K562 (cell line): ENCODE results near the gene DUSP3. TPM values are rescaled to one million over a fixed set of nuclear protein-coding genes. Genes with fewer than 3 reads are reported as not detected.

Experiments
- DPF2 ChIP-seq: fragments of 450-650 bp; IDR thresholded peaks from 2 replicates; pipeline ENCODE4 v1.6.1; 2016
- HMGXB4 ChIP-seq: sonication (generic); formaldehyde crosslinking; IDR thresholded peaks from 2 replicates; pipeline ENCODE4 v1.8.1; 2023; ENCODE audit warnings: mild to moderate bottlenecking, missing genetic modification reagents
- JUND ChIP-seq, 2 experiments: IDR thresholded peaks; 2 replicates in 1 of 2; 3 replicates in 1 of 2; pipeline ENCODE4 v1.6.1; 2011; ENCODE audit warnings: borderline replicate concordance in 2 of 2, low read depth in 2 of 2, low read length in 2 of 2, improper control_type of control experiment in 1 of 2, missing biosample characterization in 1 of 2, missing genetic modification characterization in 1 of 2, missing genetic modification reagents in 1 of 2
- POLR2A ChIP-seq: fragments of 450-650 bp; conservative IDR thresholded peaks from 2 replicates; pipeline ENCODE4 v1.6.1; 2016
- POLR2G ChIP-seq: fragments of 200-400 bp; formaldehyde crosslinking; IDR thresholded peaks from 2 replicates; pipeline ENCODE4 v1.6.1; 2017; ENCODE audit warnings: low read depth, mild to moderate bottlenecking, antibody characterized with exemption, low read length, moderate library complexity
- RB1 ChIP-seq: fragments of 450-650 bp; IDR thresholded peaks from 2 replicates; pipeline ENCODE4 v1.6.1; 2017; ENCODE audit warnings: low read depth, mild to moderate bottlenecking
- SP1 ChIP-seq: sonication (generic); formaldehyde crosslinking; IDR thresholded peaks from 2 replicates; pipeline ENCODE4 v1.8.1; 2022; ENCODE audit warnings: mild to moderate bottlenecking, missing genetic modification reagents
- TAF1 ChIP-seq: IDR thresholded peaks from 2 replicates; pipeline ENCODE4 v1.6.1; 2011; ENCODE audit warnings: mild to moderate bottlenecking, low read length, moderate library complexity; ENCODE audit not compliant: insufficient read depth, control insufficient read depth, severe bottlenecking; ENCODE audit errors: extremely low read depth
- ZNF717 ChIP-seq: fragments of 250-450 bp; sonication (Bioruptor Pico); IDR thresholded peaks from 2 replicates; pipeline ENCODE4 v1.5.0; 2021
- polyA plus RNA-seq, 8 experiments: library from polyadenylated mRNA; depleted of rRNA in 4 of 8; stranded (reverse) in 5 of 8; unstranded in 3 of 8; fragments of >200 nt; fragmentation: Nextera tagmentation in 2 of 8; fragmentation: Illumina TruSeq in 1 of 8; extraction: Ambion mirVana in 2 of 8; extraction: Trizol in 1 of 8; gene quantifications; 2 replicates each; pipeline versions ENCODE4 v1.2.1 to v1.2.3, GENCODE V29; 2011 to 2014; ENCODE audit warnings: inconsistent platforms in 1 of 8, missing spikeins in 1 of 8
- total RNA-seq, 7 experiments: library from RNA; depleted of rRNA in 6 of 7; stranded (reverse); fragments of >200 nt in 6 of 7; fragmentation: Illumina TruSeq in 2 of 7; extraction: Trizol in 2 of 7; gene quantifications; 2 replicates each; pipeline versions ENCODE4 v1.2.1 to v1.2.3, GENCODE V29; 2011 to 2021; ENCODE audit warnings: low replicate concordance in 1 of 7
- TF ChIP-seq, protein P1 (sequence below): fragments of 450-650 bp; IDR thresholded peaks from 2 replicates; pipeline ENCODE4 v1.6.1; 2016; ENCODE audit warnings: mild to moderate bottlenecking, moderate library complexity
- TF ChIP-seq, protein P2 (sequence below): fragments of 150-350 bp; conservative IDR thresholded peaks from 2 replicates; pipeline ENCODE4 v1.6.1; 2014; ENCODE audit warnings: low read length

Gene DUSP3
- total and polyA plus RNA-seq, 9 of the 15 experiments (the other 6 are each of a cell fraction or from before 2014, with no cell fraction given) = 4.1 to 19.8 (median 12.3) TPM

DNA sequence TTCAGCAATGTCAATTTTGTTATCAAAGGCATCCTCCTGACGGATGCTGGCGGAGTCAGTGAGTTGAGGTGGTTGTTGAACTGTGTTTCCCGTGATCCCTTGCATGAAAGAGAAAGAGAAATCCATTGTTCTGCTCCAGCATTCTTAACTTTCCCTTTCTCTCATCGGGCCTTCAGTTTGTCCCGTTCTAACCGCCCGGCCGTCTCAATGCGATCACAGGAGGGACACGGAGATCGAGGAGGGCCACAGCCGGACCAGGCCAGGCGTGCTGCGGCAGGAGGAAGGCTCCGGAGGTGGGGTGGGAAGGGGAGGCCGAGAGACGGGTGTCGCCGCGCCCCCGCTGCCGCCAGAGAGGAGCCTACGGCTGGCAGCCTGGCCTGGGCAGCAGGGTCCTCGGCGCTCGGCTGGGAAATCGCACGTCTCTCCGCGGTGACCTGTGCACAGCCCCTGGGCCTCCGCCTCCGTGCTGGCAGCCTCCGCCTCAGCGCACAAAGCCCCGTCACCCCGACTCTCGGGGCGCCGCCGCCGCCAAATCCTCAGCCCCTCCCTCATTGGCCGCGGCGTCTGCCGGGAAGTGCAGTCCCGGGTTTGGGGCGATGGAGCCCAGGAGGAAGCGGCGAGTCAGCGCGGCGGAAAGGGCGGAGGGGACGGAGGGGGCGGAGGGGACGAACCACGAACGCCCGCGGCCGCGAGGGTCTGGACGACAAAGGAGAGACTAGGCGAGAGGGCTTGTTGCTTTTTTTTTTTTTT, 58.3 kb downstream of the DUSP3 start (continued):
- TF ChIP-seq ZNF717 (CRISPR knock-in tag) = no peak
- TF ChIP-seq DPF2 = no peak
- no peak for TF ChIP-seq JUND (IDR thresholded peaks at IDR 0.05; ENCODE audit: borderline replicate concordance, low read depth, low read length)
- no peak for TF ChIP-seq JUND (tag; IDR thresholded peaks at IDR 0.05; ENCODE audit: borderline replicate concordance, low read depth, low read length)
- TF ChIP-seq POLR2A = peak; percentile 39; the same call in 1 of the 2 replicates
- TF ChIP-seq TAF1 = peak; percentile 25
- TF ChIP-seq RB1 = 0 out of 2 replicates have a peak, but pooled peaks have one; percentile 15
- TF ChIP-seq, protein P1, sequence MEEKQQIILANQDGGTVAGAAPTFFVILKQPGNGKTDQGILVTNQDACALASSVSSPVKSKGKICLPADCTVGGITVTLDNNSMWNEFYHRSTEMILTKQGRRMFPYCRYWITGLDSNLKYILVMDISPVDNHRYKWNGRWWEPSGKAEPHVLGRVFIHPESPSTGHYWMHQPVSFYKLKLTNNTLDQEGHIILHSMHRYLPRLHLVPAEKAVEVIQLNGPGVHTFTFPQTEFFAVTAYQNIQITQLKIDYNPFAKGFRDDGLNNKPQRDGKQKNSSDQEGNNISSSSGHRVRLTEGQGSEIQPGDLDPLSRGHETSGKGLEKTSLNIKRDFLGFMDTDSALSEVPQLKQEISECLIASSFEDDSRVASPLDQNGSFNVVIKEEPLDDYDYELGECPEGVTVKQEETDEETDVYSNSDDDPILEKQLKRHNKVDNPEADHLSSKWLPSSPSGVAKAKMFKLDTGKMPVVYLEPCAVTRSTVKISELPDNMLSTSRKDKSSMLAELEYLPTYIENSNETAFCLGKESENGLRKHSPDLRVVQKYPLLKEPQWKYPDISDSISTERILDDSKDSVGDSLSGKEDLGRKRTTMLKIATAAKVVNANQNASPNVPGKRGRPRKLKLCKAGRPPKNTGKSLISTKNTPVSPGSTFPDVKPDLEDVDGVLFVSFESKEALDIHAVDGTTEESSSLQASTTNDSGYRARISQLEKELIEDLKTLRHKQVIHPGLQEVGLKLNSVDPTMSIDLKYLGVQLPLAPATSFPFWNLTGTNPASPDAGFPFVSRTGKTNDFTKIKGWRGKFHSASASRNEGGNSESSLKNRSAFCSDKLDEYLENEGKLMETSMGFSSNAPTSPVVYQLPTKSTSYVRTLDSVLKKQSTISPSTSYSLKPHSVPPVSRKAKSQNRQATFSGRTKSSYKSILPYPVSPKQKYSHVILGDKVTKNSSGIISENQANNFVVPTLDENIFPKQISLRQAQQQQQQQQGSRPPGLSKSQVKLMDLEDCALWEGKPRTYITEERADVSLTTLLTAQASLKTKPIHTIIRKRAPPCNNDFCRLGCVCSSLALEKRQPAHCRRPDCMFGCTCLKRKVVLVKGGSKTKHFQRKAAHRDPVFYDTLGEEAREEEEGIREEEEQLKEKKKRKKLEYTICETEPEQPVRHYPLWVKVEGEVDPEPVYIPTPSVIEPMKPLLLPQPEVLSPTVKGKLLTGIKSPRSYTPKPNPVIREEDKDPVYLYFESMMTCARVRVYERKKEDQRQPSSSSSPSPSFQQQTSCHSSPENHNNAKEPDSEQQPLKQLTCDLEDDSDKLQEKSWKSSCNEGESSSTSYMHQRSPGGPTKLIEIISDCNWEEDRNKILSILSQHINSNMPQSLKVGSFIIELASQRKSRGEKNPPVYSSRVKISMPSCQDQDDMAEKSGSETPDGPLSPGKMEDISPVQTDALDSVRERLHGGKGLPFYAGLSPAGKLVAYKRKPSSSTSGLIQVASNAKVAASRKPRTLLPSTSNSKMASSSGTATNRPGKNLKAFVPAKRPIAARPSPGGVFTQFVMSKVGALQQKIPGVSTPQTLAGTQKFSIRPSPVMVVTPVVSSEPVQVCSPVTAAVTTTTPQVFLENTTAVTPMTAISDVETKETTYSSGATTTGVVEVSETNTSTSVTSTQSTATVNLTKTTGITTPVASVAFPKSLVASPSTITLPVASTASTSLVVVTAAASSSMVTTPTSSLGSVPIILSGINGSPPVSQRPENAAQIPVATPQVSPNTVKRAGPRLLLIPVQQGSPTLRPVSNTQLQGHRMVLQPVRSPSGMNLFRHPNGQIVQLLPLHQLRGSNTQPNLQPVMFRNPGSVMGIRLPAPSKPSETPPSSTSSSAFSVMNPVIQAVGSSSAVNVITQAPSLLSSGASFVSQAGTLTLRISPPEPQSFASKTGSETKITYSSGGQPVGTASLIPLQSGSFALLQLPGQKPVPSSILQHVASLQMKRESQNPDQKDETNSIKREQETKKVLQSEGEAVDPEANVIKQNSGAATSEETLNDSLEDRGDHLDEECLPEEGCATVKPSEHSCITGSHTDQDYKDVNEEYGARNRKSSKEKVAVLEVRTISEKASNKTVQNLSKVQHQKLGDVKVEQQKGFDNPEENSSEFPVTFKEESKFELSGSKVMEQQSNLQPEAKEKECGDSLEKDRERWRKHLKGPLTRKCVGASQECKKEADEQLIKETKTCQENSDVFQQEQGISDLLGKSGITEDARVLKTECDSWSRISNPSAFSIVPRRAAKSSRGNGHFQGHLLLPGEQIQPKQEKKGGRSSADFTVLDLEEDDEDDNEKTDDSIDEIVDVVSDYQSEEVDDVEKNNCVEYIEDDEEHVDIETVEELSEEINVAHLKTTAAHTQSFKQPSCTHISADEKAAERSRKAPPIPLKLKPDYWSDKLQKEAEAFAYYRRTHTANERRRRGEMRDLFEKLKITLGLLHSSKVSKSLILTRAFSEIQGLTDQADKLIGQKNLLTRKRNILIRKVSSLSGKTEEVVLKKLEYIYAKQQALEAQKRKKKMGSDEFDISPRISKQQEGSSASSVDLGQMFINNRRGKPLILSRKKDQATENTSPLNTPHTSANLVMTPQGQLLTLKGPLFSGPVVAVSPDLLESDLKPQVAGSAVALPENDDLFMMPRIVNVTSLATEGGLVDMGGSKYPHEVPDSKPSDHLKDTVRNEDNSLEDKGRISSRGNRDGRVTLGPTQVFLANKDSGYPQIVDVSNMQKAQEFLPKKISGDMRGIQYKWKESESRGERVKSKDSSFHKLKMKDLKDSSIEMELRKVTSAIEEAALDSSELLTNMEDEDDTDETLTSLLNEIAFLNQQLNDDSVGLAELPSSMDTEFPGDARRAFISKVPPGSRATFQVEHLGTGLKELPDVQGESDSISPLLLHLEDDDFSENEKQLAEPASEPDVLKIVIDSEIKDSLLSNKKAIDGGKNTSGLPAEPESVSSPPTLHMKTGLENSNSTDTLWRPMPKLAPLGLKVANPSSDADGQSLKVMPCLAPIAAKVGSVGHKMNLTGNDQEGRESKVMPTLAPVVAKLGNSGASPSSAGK = 0 out of 2 replicates have a peak, but pooled peaks have one; percentile 19
- TF ChIP-seq, protein P2, sequence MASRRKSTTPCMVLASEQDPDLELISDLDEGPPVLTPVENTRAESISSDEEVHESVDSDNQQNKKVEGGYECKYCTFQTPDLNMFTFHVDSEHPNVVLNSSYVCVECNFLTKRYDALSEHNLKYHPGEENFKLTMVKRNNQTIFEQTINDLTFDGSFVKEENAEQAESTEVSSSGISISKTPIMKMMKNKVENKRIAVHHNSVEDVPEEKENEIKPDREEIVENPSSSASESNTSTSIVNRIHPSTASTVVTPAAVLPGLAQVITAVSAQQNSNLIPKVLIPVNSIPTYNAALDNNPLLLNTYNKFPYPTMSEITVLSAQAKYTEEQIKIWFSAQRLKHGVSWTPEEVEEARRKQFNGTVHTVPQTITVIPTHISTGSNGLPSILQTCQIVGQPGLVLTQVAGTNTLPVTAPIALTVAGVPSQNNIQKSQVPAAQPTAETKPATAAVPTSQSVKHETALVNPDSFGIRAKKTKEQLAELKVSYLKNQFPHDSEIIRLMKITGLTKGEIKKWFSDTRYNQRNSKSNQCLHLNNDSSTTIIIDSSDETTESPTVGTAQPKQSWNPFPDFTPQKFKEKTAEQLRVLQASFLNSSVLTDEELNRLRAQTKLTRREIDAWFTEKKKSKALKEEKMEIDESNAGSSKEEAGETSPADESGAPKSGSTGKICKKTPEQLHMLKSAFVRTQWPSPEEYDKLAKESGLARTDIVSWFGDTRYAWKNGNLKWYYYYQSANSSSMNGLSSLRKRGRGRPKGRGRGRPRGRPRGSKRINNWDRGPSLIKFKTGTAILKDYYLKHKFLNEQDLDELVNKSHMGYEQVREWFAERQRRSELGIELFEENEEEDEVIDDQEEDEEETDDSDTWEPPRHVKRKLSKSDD = no peak
- TF ChIP-seq POLR2G = peak; percentile 82
- no peak for TF ChIP-seq SP1 (CRISPR knock-in tag)
- no peak for TF ChIP-seq HMGXB4 (CRISPR knock-in tag)
